Activated T-cell treated with anti-CD3 and anti-CD28 coated beads for 4 hours (primary cell): ENCODE measurements around the gene PODXL.
"Not testable (repeated sequence)": the region's sequence is repeated elsewhere in the genome, so short reads cannot be mapped to it uniquely, and the experiment has no call there.

Source experiments
- DNase-seq: peaks from one replicate; pipeline ENCODE4 v3.0.0-alpha.2; 2020

PODXL gene

GRCh38 chr7:131507592-131508331 lies 48.7 kb downstream of the PODXL start:
- DNase-seq = peak; percentile 71

- no peak for DNase-seq
These were observed 49.8 kb downstream of the PODXL start for GRCh38 chr7:131506597-131506996.

GRCh38 chr7:131505636-131506557 lies 50.5 kb downstream of the PODXL start:
- DNase-seq = no peak

GRCh38 chr7:131505037-131505620 lies 51.3 kb downstream of the PODXL start:
- not testable (repeated sequence) for DNase-seq

- no peak for DNase-seq
These were observed 52.1 kb downstream of the PODXL start for GRCh38 chr7:131504157-131504899.

GRCh38 chr7:131503639-131504038 lies 52.8 kb downstream of the PODXL start:
- no peak for DNase-seq

GRCh38 chr7:131502810-131503508 lies 53.5 kb downstream of the PODXL start:
- no peak for DNase-seq

GRCh38 chr7:131501930-131502685 lies 54.3 kb downstream of the PODXL start:
- no peak for DNase-seq

GRCh38 chr7:131501422-131501821 lies 55.0 kb downstream of the PODXL start:
- peak; percentile 23 for DNase-seq

GRCh38 chr7:131500357-131500756 lies 56.1 kb downstream of the PODXL start:
- DNase-seq = no peak

- no peak for DNase-seq
These were observed 56.6 kb downstream of the PODXL start for GRCh38 chr7:131499801-131500200.

- DNase-seq = no peak
These were observed 58.1 kb downstream of the PODXL start for GRCh38 chr7:131498237-131498885.

- no peak for DNase-seq
These were observed 59.0 kb downstream of the PODXL start for GRCh38 chr7:131497454-131497853.

GRCh38 chr7:131495669-131496498 lies 60.5 kb downstream of the PODXL start:
- no peak for DNase-seq

- no peak for DNase-seq
These were observed 62.2 kb downstream of the PODXL start for GRCh38 chr7:131494182-131494581.

GRCh38 chr7:131493581-131493980 lies 62.8 kb downstream of the PODXL start:
- no peak for DNase-seq

GRCh38 chr7:131493081-131493480 lies 63.3 kb downstream of the PODXL start:
- no peak for DNase-seq

GRCh38 chr7:131489881-131490280 lies 66.5 kb downstream of the PODXL start:
- DNase-seq = no peak

- no peak for DNase-seq
These were observed 67.2 kb downstream of the PODXL start for GRCh38 chr7:131489196-131489595.

GRCh38 chr7:131488361-131488760 lies 68.1 kb downstream of the PODXL start:
- no peak for DNase-seq
